Upper lobe of left lung (tissue), 6 donors: ENCODE results near the gene TMPRSS13. TPM values are rescaled to one million over a fixed set of nuclear protein-coding genes. Genes with fewer than 3 reads are reported as not detected.
"Not testable (repeated sequence)": the region's sequence is repeated elsewhere in the genome, so short reads cannot be mapped to it uniquely, and the experiment has no call there.

ENCODE experiments used
- ATAC-seq, 2 donors: fragments of 200-7000 bp; cut with Tn5 transposase; one replicate each; pipeline ENCODE4 v1.9.1; 2022; ENCODE audit warnings: mild to moderate bottlenecking in 2 of 2, moderate library complexity in 2 of 2; ENCODE audit not compliant: low FRiP score in 2 of 2
- DNase-seq, 2 donors: peaks; one replicate each; pipeline ENCODE4 v3.0.0-alpha.2; 2019 to 2020
- H3K27ac ChIP-seq, 4 donors: fragments of 200-600 bp; sonication (generic); one replicate each; pipeline ENCODE4 v1.5.1; 2016 to 2019
- H3K27me3 ChIP-seq, 4 donors: fragments of 200-600 bp; sonication (generic); one replicate each; pipeline ENCODE4 v1.5.1; 2017 to 2019
- H3K36me3 ChIP-seq, 4 donors: fragments of 200-600 bp; sonication (generic); one replicate each; pipeline ENCODE4 v1.5.1; 2016 to 2019
- H3K4me1 ChIP-seq, 4 donors: fragments of 200-600 bp; sonication (generic); one replicate each; pipeline ENCODE4 v1.5.1; 2018 to 2019
- H3K4me3 ChIP-seq, 4 donors: fragments of 200-600 bp; sonication (generic); one replicate each; pipeline ENCODE4 v1.5.1; 2017 to 2019; ENCODE audit warnings: mild to moderate bottlenecking in 2 of 4, moderate library complexity in 1 of 4
- H3K9me3 ChIP-seq, 4 donors: fragments of 200-600 bp; sonication (generic); one replicate each; pipeline ENCODE4 v1.5.1; 2018 to 2019
- CTCF ChIP-seq, 6 experiments: fragments of 450-650 bp in 4 of 6; fragments of 200-600 bp in 2 of 6; sonication (generic) in 2 of 6; IDR thresholded peaks; one replicate each; pipeline ENCODE4 v1.5.1; 2016 to 2019; ENCODE audit warnings: antibody characterized with exemption in 6 of 6
- EP300 ChIP-seq, 4 donors: sonication (generic); formaldehyde crosslinking; IDR thresholded peaks; one replicate each; pipeline ENCODE4 v1.5.1; 2017; ENCODE audit warnings: antibody characterized with exemption in 4 of 4, control low read depth in 2 of 4
- POLR2A ChIP-seq, 4 donors: fragments of 450-650 bp; IDR thresholded peaks; one replicate each; pipeline ENCODE4 v1.5.1; 2016 to 2017; ENCODE audit warnings: antibody characterized with exemption in 4 of 4, mild to moderate bottlenecking in 2 of 4
- POLR2AphosphoS5 ChIP-seq, 2 donors: sonication (generic); formaldehyde crosslinking; IDR thresholded peaks; one replicate each; pipeline ENCODE4 v1.5.1; 2017; ENCODE audit warnings: antibody characterized with exemption in 2 of 2
- WGBS, 2 donors: methylation state at CpG; one replicate each; pipeline ENCODE4 v1.1.5; 2017 to 2018; 5-methylcytosine and 5-hydroxymethylcytosine counted together
- total RNA-seq, 6 donors: library from RNA; depleted of rRNA in 4 of 6; stranded (reverse); fragments of >200 nt in 4 of 6; gene quantifications; one replicate each; pipeline versions ENCODE4 v1.1.0 to v1.2.1, GENCODE V29; 2016 to 2021
- donor health status: DM: no; HTN: no; CAD: no; lungs with moderate emphysema.
- donor health status: DM: no; HTN: yes; CAD: no; lungs with severe emphysema.

The TMPRSS13 gene
- total RNA-seq, 6 donors from 2014 or later, result 4.6 to 26.2 (median 6.1) TPM

GRCh38 chr11:117950993-117951961 is 22.1 kb upstream of the TMPRSS13 start:
- no peak for TF ChIP-seq POLR2A (IDR thresholded peaks at IDR 0.05)
- Histone ChIP-seq H3K27ac (peak overlapping the region in 2 of 4 donors; percentile 17 to 41), H3K4me3 (no peak overlapping the region), H3K27me3 (no peaks in the 10 kb centered on the region), H3K36me3 (no peaks in the 10 kb centered on the region), H3K9me3 (no peaks in the 10 kb centered on the region), H3K4me1 (peaks cover 3 to 41% (median 26%) of the 10 kb centered on the region in 4 donors)
- WGBS, 2 donors, result 89 to 91% methylated on average over 13 of the region's 15 CpGs
- ATAC-seq, result no peak
- peak in 1 of 2 donors; percentile 46 for DNase-seq

GRCh38 chr11:117950301-117950700 is 21.1 kb upstream of the TMPRSS13 start:
- Histone ChIP-seq H3K4me3 (no peak overlapping the region), H3K9me3 (no peaks in the 10 kb centered on the region), H3K4me1 (peaks cover 8 to 45% (median 27%) of the 10 kb centered on the region in 4 donors), H3K27ac (peak overlapping the region in 3 of 4 donors; percentile 5 to 61 (median 7)), H3K27me3 (no peaks in the 10 kb centered on the region), H3K36me3 (no peaks in the 10 kb centered on the region)
- WGBS, 2 donors, result 13 to 15% methylated on average over 5 of the region's 5 CpGs
- ATAC-seq (no peak), DNase-seq (peak in 1 of 2 donors; percentile 43)
- TF ChIP-seq CTCF (IDR thresholded peaks at IDR 0.05) (peak in 2 of 6 experiments; percentile 29 to 36), POLR2A (IDR thresholded peaks at IDR 0.05) (no peak), POLR2AphosphoS5 (IDR thresholded peaks at IDR 0.05) (no peak)

GRCh38 chr11:117949062-117949461 is 19.9 kb upstream of the TMPRSS13 start:
- Histone ChIP-seq H3K27ac (no peak overlapping the region), H3K36me3 (no peaks in the 10 kb centered on the region), H3K4me3 (no peak overlapping the region), H3K4me1 (peaks cover 11 to 45% (median 27%) of the 10 kb centered on the region in 4 donors), H3K9me3 (no peaks in the 10 kb centered on the region), H3K27me3 (no peaks in the 10 kb centered on the region)
- DNase-seq, result no peak
- no peak for ATAC-seq
- TF ChIP-seq CTCF (IDR thresholded peaks at IDR 0.05) (no peak), EP300 (IDR thresholded peaks at IDR 0.05) (no peak), POLR2AphosphoS5 (IDR thresholded peaks at IDR 0.05) (no peak), POLR2A (IDR thresholded peaks at IDR 0.05) (no peak)
- WGBS, 2 donors, result 71 to 78% methylated on average over 6 of the region's 6 CpGs

GRCh38 chr11:117948466-117948865 is 19.3 kb upstream of the TMPRSS13 start:
- not testable (repeated sequence) for H3K36me3 ChIP-seq, H3K9me3 ChIP-seq, H3K27me3 ChIP-seq, ATAC-seq, H3K27ac ChIP-seq, H3K4me3 ChIP-seq, DNase-seq
- peaks cover 11 to 44% (median 26%) of the 10 kb centered on the region in 4 donors for H3K4me1 ChIP-seq
- WGBS, 2 donors, result 93% methylated on average over 11 of the region's 11 CpGs

GRCh38 chr11:117947751-117948150 is 18.5 kb upstream of the TMPRSS13 start:
- WGBS, 2 donors, result 87% methylated on average over 10 of the region's 10 CpGs
- not testable (repeated sequence) for H3K36me3 ChIP-seq
- H3K4me1 ChIP-seq, result peaks cover 11 to 37% (median 20%) of the 10 kb centered on the region in 4 donors

GRCh38 chr11:117946842-117947526 is 17.8 kb upstream of the TMPRSS13 start:
- H3K27me3 ChIP-seq, result no peaks in the 10 kb centered on the region
- DNase-seq (peak in 1 of 2 donors; percentile 90), ATAC-seq (peak; percentile 95 to 97)
- no peaks in the 10 kb centered on the region for H3K9me3 ChIP-seq
- H3K4me1 ChIP-seq, result peaks cover 11 to 29% (median 18%) of the 10 kb centered on the region in 4 donors
- WGBS, 2 donors, result 33 to 45% methylated on average over 6 to 7 of the region's 7 CpGs
- H3K27ac ChIP-seq, result no peak overlapping the region
- no peak overlapping the region for H3K4me3 ChIP-seq
- TF ChIP-seq EP300 (IDR thresholded peaks at IDR 0.05) (no peak), POLR2A (IDR thresholded peaks at IDR 0.05) (no peak), CTCF (IDR thresholded peaks at IDR 0.05) (peak; percentile 97 to 98 (median 97)), POLR2AphosphoS5 (IDR thresholded peaks at IDR 0.05) (peak; percentile 29 to 39)
- H3K36me3 ChIP-seq, result no peaks in the 10 kb centered on the region

More at GRCh38 chr11:117947751-117948150, 18.5 kb upstream of the TMPRSS13 start:
- ATAC-seq, DNase-seq, H3K27me3 ChIP-seq, H3K27ac ChIP-seq, H3K4me3 ChIP-seq, H3K9me3 ChIP-seq: not testable (repeated sequence)
